Ovary (tissue), 3 donors: ENCODE data around the gene PROX1.

ENCODE experiments used
- POLR2A ChIP-seq: fragments of 450-650 bp; IDR thresholded peaks from one replicate; pipeline ENCODE4 v1.6.1; 2017; ENCODE audit warnings: antibody characterized with exemption, mild to moderate bottlenecking, moderate library complexity
- TF ChIP-seq, protein P1 (sequence below), 3 donors: fragments of 450-650 bp in 2 of 3; fragments of 200-600 bp in 1 of 3; IDR thresholded peaks; one replicate each; pipeline versions ENCODE4 v1.5.1 to v1.8.0; 2016 to 2022; ENCODE audit warnings: antibody characterized with exemption in 3 of 3, mild to moderate bottlenecking in 1 of 3
- donor health status: DM: no; HTN: no; CAD: no.

- TF ChIP-seq, protein P1, sequence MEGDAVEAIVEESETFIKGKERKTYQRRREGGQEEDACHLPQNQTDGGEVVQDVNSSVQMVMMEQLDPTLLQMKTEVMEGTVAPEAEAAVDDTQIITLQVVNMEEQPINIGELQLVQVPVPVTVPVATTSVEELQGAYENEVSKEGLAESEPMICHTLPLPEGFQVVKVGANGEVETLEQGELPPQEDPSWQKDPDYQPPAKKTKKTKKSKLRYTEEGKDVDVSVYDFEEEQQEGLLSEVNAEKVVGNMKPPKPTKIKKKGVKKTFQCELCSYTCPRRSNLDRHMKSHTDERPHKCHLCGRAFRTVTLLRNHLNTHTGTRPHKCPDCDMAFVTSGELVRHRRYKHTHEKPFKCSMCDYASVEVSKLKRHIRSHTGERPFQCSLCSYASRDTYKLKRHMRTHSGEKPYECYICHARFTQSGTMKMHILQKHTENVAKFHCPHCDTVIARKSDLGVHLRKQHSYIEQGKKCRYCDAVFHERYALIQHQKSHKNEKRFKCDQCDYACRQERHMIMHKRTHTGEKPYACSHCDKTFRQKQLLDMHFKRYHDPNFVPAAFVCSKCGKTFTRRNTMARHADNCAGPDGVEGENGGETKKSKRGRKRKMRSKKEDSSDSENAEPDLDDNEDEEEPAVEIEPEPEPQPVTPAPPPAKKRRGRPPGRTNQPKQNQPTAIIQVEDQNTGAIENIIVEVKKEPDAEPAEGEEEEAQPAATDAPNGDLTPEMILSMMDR (IDR thresholded peaks at IDR 0.05), result no peak
- no peak for TF ChIP-seq POLR2A
These were observed 33.5 kb downstream of the PROX1 start for GRCh38 chr1:214021321-214021720.
